8988T (cell line): ENCODE measurements around the gene LAMA3.

ENCODE experiments used
- DNase-seq: peaks from one replicate; pipeline ENCODE4 v3.0.0; 2011

The LAMA3 gene

GRCh38 chr18:23945416-23946079 is 256.3 kb downstream of the LAMA3 start:
- no peak for DNase-seq

GRCh38 chr18:23949863-23950262 is 260.6 kb downstream of the LAMA3 start:
- DNase-seq = no peak

GRCh38 chr18:23950644-23951043 is 261.4 kb downstream of the LAMA3 start:
- no peak for DNase-seq

GRCh38 chr18:23951206-23951605 is 262.0 kb downstream of the LAMA3 start:
- DNase-seq = no peak

GRCh38 chr18:23953984-23954383 is 264.7 kb downstream of the LAMA3 start:
- DNase-seq = no peak

GRCh38 chr18:23956483-23956882 is 267.2 kb downstream of the LAMA3 start:
- DNase-seq = no peak

GRCh38 chr18:23958036-23958435 is 268.8 kb downstream of the LAMA3 start:
- no peak for DNase-seq

- no peak for DNase-seq
Measured at GRCh38 chr18:23963443-23964165, 274.4 kb downstream of the LAMA3 start.

GRCh38 chr18:23964282-23965238 is 275.3 kb downstream of the LAMA3 start:
- DNase-seq = no peak

GRCh38 chr18:23966909-23967308 is 277.7 kb downstream of the LAMA3 start:
- no peak for DNase-seq

- DNase-seq = no peak
Measured at GRCh38 chr18:23967321-23968089, 278.3 kb downstream of the LAMA3 start.

GRCh38 chr18:23968638-23969604 is 279.7 kb downstream of the LAMA3 start:
- DNase-seq = no peak

- no peak for DNase-seq
Measured at GRCh38 chr18:23969664-23970063, 280.4 kb downstream of the LAMA3 start.

- DNase-seq = no peak
Measured at GRCh38 chr18:23970161-23971096, 281.2 kb downstream of the LAMA3 start.

- no peak for DNase-seq
Measured at GRCh38 chr18:23971097-23971440, 281.8 kb downstream of the LAMA3 start.

GRCh38 chr18:23971666-23972230 is 282.5 kb downstream of the LAMA3 start:
- no peak for DNase-seq

- no peak for DNase-seq
Measured at GRCh38 chr18:23972453-23972852, 283.2 kb downstream of the LAMA3 start.

GRCh38 chr18:23977103-23977502 is 287.9 kb downstream of the LAMA3 start:
- DNase-seq = no peak

- no peak for DNase-seq
Measured at GRCh38 chr18:23977719-23978483, 288.6 kb downstream of the LAMA3 start.
